ACHN (cell line): ENCODE measurements around the gene TMEM115.
"Not testable (repeated sequence)": the region's sequence is repeated elsewhere in the genome, so short reads cannot be mapped to it uniquely, and the experiment has no call there.

ENCODE experiments used
- DNase-seq: peaks from one replicate; pipeline ENCODE4 v3.0.0-alpha.2; 2015
- in situ Hi-C: cut with HindIII; loops from 2 replicates; pipeline ENCODE4 v1.10.0; 2017; ENCODE audit warnings: low sequenced_read_pairs, low pct_ligation_motif_present, low pct_unique_long_range_greater_than_20kb

TMEM115 gene

DNA sequence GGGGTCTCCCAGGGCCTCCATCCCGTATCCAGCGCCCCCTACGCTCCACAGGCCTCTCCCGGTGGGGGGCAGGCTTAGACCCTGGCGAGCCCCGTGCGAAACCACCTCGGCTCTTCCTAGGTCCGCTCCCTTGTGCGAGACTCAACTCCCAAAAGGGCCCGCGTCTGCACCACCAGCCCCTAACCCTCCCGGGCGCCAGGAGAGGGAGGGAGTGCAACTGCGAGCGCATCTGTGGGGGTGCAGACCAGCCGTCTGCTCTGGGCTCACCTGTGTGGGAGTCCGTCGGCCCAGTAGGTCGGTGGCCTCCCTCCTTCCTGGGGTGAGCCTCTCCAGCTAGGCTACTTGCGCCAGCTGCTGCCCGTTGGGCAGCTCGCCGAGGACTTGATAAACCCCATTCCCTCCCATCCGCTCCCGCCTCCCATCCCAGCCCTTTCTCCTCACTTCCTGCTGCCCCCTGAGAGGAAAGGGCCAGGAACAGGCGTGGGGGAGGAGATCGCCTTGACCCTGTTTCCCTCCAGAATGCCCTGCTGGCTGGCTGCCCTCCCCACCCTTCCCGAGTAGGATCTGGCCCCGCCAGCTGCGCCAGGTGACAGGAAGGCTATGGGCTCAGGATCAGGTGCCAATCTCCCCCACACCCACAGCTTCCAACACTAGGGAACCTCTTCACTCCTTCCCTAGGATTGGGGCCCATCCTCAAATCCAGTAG is 36.8 kb downstream of the TMEM115 start, which contains the start of gene HYAL2:
Gene HYAL2, minus strand, starts transcription at position 360 of the 706 bp plus-strand sequence. CDS start 2,256 bp downstream, outside the sequence.
- no peak for DNase-seq
- in situ Hi-C loops, result no loop called here

DNA sequence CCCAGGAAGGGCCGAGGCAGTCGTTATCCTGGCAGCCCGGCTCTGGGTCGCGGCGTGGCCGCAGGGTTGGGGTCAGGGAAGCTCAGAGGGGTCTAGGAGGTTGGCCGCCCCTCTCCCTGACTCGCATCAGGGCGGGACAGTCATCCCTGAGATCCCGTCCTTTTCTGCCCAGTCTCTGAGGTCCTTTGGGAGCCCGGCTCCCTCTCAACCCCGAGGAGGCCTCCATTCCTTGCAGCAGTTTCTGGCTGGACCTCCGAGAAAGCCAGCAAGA is 37.3 kb downstream of the TMEM115 start:
- in situ Hi-C loops, result no loop called here

DNA sequence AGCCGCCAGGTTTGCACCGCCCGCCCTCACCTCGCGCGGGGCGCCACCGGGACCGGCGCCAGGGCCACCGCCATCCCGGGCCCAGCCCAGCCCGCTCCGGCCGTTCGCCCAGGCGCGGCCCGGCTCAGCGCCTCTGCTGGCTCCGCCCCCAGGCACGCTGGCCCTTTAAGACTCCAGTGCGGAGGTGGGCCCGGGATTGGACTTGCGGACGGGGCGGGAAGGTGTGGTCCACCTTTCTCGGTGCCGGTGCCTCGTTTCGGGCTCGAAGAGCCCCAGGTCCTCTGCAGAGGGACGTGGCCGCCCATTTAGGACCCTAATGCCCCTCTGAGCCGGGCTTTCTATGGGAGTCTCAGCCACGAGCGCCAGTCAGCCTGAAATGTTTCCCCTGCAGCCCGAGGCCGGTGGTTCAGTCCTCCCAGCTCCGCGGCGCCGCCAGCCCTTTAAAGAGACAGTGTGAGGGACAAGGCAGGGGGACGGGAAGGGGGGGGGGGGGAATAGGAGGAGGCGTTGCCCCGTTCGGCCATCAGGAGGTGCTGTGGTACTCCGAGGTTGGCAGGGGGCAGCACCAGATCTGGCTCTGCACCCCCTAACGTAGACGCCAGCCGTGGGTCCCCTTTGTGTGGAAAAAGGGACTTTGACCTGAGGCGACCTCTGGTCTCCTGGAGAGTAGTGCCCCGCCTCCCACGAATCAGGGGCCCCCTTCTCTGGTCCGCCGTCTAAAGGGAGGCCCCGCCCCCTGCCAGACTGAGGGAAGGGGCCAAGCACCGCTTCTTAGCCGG is 37.8 kb downstream of the TMEM115 start:
- peak; percentile 87 for DNase-seq
- in situ Hi-C loops, result no loop called here

More for the DNA sequence above, 37.3 kb downstream of the TMEM115 start:
- no peak for DNase-seq

DNA sequence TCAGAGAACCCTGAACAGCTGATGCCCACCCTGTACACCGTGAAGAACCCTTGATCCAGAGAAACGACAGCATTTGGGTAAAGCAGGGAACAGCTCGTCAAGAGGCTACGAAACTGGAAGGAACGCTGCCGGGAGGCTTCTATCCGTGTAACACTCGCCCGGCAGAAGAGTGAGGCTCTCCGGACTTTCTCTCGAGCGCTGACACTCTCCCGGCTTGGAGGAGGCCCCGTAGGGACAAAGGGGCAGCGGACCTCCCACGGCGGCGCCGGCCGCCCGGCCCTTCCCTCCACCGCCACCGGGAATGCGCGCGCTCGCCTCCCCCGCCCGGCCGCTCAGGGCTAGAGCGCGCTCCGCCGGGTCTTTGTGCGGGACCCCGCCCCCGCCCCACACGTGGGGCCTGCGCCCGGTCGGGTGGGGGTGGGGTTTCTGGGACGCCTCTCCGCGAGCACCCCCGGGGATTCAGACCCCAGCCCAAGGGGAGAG is 38.4 kb downstream of the TMEM115 start:
- in situ Hi-C loops, result no loop called here
- DNase-seq, result peak; percentile 70

DNA sequence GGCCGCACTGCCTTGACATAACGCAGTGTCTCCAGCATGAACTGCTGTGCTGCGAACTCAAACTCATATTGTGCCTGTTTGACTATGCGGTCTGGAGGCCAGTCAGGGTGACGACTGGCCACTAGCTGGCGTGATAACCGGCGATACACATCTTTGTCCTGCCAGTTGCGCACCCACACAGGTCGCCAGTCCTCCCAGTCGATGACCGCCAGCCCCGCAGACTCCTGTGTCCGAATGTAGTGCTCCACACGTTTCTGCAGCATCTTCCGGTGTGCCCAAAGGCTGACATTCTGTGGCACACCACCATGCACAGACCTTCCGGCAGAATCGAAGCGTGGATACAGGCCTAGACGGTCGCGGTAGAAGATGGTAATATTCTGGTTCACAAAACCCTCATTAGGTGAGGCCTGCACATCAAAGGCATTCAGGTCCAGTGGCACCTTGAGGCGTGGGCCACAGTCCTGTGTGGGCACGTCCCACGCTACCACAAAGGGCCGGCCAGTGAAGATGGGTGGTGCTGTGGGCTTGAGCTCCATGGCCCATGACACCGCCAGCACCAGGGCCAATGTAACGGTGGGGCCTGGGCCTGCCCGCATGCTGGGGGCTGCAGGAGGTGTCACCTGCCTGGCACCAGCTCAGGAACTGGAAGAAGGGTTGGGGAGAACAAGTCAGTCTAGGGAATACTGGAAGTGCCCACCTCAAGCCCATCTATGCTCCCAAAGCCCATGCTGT is 39.3 kb downstream of the TMEM115 start:
- in situ Hi-C loops, result no loop called here
- DNase-seq, result no peak

DNA sequence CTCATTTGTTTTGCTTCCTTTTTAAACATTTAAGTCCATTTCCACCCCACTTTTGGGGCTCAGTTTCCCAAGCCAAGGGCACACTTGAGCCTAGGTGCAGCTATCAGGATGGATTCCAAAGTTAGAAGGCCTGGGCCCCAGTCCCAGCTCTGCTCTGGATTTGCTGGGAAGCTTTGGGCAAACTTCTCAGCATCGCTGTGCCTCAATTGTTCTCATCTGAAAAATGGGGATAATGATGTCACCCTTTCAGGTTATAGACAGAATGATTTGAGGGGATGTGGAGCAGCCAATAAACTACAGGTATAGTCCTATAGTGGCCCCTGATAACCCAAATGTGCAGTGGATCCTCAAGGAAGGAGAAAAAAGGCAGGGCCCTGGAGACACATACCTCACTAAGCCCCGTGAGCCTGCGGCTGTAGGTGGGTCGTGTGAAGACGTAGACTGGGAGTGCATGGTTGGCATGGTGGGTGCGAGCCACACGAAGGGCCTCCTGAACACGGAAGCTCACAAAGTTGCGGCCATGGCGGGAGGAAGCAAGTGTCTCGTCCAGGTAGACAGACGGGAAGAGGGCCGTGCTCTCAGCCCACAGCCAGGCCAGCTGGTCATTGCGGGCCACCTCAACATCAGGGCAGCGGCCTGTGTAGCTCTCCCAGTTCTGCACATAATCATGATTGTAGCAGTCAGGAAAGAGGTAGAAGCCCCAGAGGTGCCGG is 40.0 kb downstream of the TMEM115 start:
- DNase-seq, result no peak
- in situ Hi-C loops, result no loop called here

DNA sequence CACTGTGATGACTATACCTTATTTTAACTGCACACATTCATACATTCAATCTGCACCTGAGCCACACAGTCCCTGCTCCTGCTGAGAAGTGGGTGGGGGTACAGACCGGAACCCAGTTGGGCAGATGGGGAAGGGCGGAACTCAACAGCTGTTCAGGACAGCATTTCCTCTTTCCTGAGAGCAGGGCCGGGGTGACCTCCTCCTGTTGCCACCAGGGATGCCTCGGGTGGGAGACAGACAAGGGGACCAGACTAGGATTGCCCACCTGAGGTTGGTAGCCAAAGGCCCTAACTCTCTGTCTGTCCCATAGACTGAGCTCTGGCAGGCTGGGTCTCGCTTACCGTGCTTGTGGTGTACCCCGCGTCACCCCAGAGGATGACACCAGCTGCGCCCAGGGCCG is 40.7 kb downstream of the TMEM115 start:
- in situ Hi-C loops, result no loop called here

DNA sequence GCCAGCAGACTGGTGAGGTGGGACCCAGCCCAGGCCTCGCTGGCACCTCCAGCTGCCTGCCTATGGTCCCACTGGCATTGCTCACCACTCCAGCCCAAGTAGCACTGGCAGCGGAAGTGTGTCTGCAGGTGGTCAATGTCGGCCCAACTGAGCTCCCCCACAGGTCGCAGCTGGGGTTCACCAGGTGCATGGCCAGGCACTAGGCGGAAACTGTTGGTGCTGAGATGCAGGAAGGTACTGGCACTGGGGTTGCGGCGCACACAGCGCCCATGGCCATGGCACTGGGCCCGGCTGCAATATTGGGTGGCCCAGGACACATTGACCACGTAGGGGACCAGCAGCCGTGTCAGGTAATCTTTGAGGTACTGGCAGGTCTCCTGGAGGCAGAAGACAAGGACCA is 41.2 kb downstream of the TMEM115 start:
- no peak for DNase-seq
- in situ Hi-C loops, result no loop called here

More for the DNA sequence above, 40.7 kb downstream of the TMEM115 start:
- DNase-seq, result no peak

DNA sequence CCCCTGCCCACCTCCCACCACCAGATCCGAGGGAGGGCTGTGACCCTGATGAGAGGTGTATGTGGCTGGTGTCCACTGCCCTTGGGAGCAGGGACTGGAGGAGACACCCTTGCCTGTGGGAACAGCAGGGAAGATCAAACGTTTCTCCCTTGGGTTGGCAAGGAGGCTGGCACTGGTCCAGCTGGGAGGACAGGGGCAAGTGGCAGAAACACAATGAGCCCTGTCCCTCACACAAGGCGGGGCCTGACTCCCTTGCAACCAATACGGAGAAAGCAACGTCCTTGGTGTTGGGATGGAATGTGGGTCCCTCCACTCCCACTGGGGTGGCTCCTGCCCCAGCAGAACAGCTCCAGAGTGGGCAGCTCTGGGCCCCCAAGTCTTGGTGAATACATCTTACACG is 42.0 kb downstream of the TMEM115 start:
- DNase-seq, result no peak
- in situ Hi-C loops, result no loop called here

DNA sequence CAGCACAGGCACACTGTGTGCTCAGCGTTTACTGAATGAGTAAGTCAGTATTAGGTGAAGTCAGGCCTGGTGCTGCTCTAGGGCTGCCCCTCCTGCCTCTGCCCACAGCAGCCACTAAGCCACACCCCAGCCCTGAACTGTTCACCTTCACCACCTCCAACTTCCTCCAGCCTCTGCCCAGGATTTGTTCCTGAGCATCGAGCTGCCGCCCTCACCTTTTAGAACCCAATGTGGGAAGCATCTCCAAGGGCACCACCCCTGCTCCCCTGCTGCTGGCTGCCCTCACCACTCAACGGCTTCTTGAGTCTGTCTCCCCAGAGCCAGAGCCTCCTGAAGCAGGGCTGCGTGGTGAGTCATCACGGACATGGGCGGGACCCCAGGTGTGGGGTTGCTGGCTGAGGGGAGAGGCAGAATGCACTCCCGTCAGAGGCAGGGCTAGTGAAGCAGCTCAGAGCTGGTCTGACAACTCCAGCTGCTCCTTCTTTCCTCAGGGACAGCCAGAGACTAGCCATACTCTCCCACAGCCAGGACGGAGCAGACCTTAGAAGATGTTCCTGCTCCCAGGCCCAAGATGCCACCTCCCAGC is 42.6 kb downstream of the TMEM115 start:
- in situ Hi-C loops, result no loop called here
- DNase-seq, result peak; percentile 88

DNA sequence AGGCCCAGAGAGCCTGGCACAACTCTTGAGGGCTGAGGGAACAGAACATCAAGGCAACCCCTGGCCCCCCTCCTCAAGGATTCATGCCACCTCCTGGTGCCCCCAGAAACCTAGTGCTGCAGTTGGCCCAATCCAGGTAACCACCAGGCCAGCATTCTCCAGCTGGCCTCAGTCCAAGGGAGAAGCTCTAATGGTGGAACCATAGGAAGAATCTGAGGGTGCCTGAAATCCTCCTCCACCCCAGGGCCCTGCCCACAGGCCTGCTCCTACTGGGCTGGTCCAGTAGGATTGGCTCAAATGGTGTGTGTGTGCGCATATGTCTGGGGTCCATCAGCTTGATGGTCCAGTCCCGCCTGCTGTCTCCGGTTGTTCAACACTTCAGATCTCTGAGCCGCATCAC is 44.5 kb downstream of the TMEM115 start:
- in situ Hi-C loops, result no loop called here

DNA sequence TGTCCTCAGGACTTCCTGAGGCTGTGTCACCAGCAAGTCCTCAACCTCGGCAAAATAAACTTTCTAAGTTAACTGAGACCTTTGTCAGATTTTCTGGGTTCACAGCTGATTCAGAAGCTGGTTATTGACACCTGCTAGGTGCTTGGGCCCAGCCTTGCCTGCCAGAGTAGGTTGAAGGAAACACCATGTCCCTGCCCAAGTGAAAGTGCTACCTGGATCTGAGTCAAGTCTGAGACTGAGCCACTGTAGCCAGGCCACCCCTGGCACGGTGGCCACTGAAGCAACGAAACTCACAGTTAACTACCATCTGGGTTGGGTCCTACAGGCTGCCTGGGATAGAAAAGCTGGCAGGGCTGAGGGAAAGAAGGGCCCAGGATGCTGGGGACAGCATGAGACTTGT is 45.0 kb downstream of the TMEM115 start:
- no peak for DNase-seq
- in situ Hi-C loops, result no loop called here

More for the DNA sequence above, 44.5 kb downstream of the TMEM115 start:
- DNase-seq, result no peak

DNA sequence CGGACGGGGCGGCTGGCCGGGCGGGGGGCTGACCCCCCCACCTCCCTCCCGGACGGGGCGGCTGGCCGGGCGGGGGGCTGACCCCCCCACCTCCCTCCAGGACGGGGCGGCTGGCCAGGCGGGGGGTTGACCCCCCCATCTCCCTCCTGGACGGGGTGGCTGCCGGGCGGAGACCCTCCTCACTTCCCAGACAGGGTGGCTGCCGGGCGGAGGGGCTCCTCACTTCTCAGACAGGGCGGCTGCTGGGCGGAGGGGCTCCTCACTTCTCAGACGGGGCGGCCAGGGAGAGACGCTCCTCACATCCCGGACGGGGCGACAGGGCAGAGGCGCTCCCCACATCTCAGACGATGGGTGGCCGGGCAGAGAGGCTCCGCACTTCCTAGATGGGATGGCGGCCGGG is 47.3 kb downstream of the TMEM115 start:
- DNase-seq, in situ Hi-C loops: not testable (repeated sequence)
